Gastroesophageal sphincter (tissue), 4 donors: Measurements from ENCODE around the gene ZNF222. TPM values are rescaled to one million over a fixed set of nuclear protein-coding genes. Genes with fewer than 3 reads are reported as not detected.
A peak's percentile ranks its signal among the peaks of the same experiment; 100 is the strongest.

ENCODE experiments used
- ATAC-seq: fragments of 150-250 bp; one replicate; pipeline ENCODE4 v1.9.1; 2016; ENCODE audit warnings: mild to moderate bottlenecking, moderate library complexity
- H3K27ac ChIP-seq, 4 donors: fragments of 200-600 bp; sonication (generic) in 3 of 4; 1 replicate in 3 of 4; 2 replicates in 1 of 4; pipeline ENCODE4 v1.5.1; 2016 to 2019
- H3K27me3 ChIP-seq: fragments of 200-600 bp; sonication (generic); one replicate; pipeline ENCODE4 v1.5.1; 2019
- H3K36me3 ChIP-seq, 2 donors: fragments of 200-600 bp; sonication (generic); one replicate each; pipeline ENCODE4 v1.5.1; 2019; ENCODE audit warnings: control low read depth in 1 of 2
- H3K4me1 ChIP-seq, 3 donors: fragments of 200-600 bp; sonication (generic); 1 replicate in 2 of 3; 2 replicates in 1 of 3; pipeline ENCODE4 v1.5.1; 2016 to 2019; ENCODE audit warnings: control low read depth in 2 of 3
- H3K4me3 ChIP-seq, 2 donors: fragments of 200-600 bp; sonication (generic); one replicate each; pipeline ENCODE4 v1.5.1; 2019; ENCODE audit warnings: mild to moderate bottlenecking in 1 of 2, moderate library complexity in 1 of 2
- H3K9me3 ChIP-seq, 3 donors: fragments of 200-600 bp; sonication (generic); one replicate each; pipeline ENCODE4 v1.5.1; 2017 to 2019; ENCODE audit warnings: control low read depth in 2 of 3
- CTCF ChIP-seq, 4 experiments: fragments of 200-600 bp in 2 of 4; fragments of 450-650 bp in 2 of 4; sonication (generic) in 1 of 4; IDR thresholded peaks; one replicate each; pipeline ENCODE4 v1.5.1; 2017 to 2019; ENCODE audit warnings: antibody characterized with exemption in 4 of 4, mild to moderate bottlenecking in 2 of 4, moderate library complexity in 2 of 4
- EP300 ChIP-seq: sonication (generic); formaldehyde crosslinking; IDR thresholded peaks from one replicate; pipeline ENCODE4 v1.6.1; 2017; ENCODE audit warnings: antibody characterized with exemption, mild to moderate bottlenecking
- POLR2A ChIP-seq, 2 donors: fragments of 450-650 bp; IDR thresholded peaks; one replicate each; pipeline ENCODE4 v1.6.1; 2017; ENCODE audit warnings: antibody characterized with exemption in 2 of 2, mild to moderate bottlenecking in 2 of 2, moderate library complexity in 1 of 2
- POLR2AphosphoS5 ChIP-seq: sonication (generic); formaldehyde crosslinking; IDR thresholded peaks from one replicate; pipeline ENCODE4 v1.6.1; 2017; ENCODE audit warnings: antibody characterized with exemption
- WGBS, 2 donors: methylation state at CpG; one replicate each; pipeline ENCODE4 v1.1.5; 2018; ENCODE audit warnings: low coverage in 1 of 2; 5-methylcytosine and 5-hydroxymethylcytosine counted together
- total RNA-seq, 4 donors: library from RNA; depleted of rRNA; stranded (reverse); fragments of >200 nt; gene quantifications; one replicate each; pipeline ENCODE4 v1.1.0, GENCODE V29; 2016

Gene ZNF222
- total RNA-seq, 4 donors from 2014 or later, result 2.0 to 4.9 (median 2.5) TPM

- peaks cover 4 to 53% of the 10 kb centered on the region in 2 donors for H3K36me3 ChIP-seq
- H3K4me1 ChIP-seq, result peaks cover 0 to 7% (median 0%) of the 10 kb centered on the region in 3 donors
- H3K27ac ChIP-seq, result no peak overlapping the region
- H3K9me3 ChIP-seq, result peaks cover 0 to 36% (median 0%) of the 10 kb centered on the region in 3 donors
- H3K4me3 ChIP-seq, result no peak overlapping the region
- TF ChIP-seq EP300, result no peak
- TF ChIP-seq POLR2AphosphoS5, result no peak
- TF ChIP-seq CTCF (IDR thresholded peaks at IDR 0.05), result no peak
- no peak for TF ChIP-seq POLR2A (IDR thresholded peaks at IDR 0.05)
- no peaks in the 10 kb centered on the region for H3K27me3 ChIP-seq
- no peak for ATAC-seq
- WGBS, 2 donors, result 86 to 96% methylated on average over 4 to 9 of the region's 10 CpGs
Observed at GRCh38 chr19:43997631-43998290, 27.4 kb upstream of the ZNF222 start.

- peaks cover 0 to 23% of the 10 kb centered on the region in 2 donors for H3K36me3 ChIP-seq
- TF ChIP-seq CTCF (IDR thresholded peaks at IDR 0.05) (no peak), EP300 (no peak), POLR2A (IDR thresholded peaks at IDR 0.05) (no peak), POLR2AphosphoS5 (no peak)
- ATAC-seq, result no peak
- H3K27ac ChIP-seq, result peak overlapping the region; percentile 8 to 84 (median 83)
- no peaks in the 10 kb centered on the region for H3K27me3 ChIP-seq
- H3K4me3 ChIP-seq, result peak overlapping the region; percentile 67 to 74
- H3K9me3 ChIP-seq, result peaks cover 0 to 38% (median 0%) of the 10 kb centered on the region in 3 donors
- H3K4me1 ChIP-seq, result peaks cover 0 to 20% (median 0%) of the 10 kb centered on the region in 3 donors
- 11 to 18% methylated on average over 5 to 8 of the region's 8 CpGs for WGBS, 2 donors
Observed at GRCh38 chr19:44002212-44002565, 23.0 kb upstream of the ZNF222 start.

- TF ChIP-seq EP300 (no peak), POLR2A (IDR thresholded peaks at IDR 0.05) (no peak), CTCF (IDR thresholded peaks at IDR 0.05) (no peak), POLR2AphosphoS5 (peak; percentile 75)
- Histone ChIP-seq H3K27me3 (no peaks in the 10 kb centered on the region), H3K36me3 (peaks cover 0 to 23% of the 10 kb centered on the region in 2 donors), H3K4me1 (peaks cover 0 to 20% (median 0%) of the 10 kb centered on the region in 3 donors), H3K4me3 (peak within 1 kb of the TSS; percentile 67 to 74), H3K9me3 (peaks cover 0 to 38% (median 0%) of the 10 kb centered on the region in 3 donors), H3K27ac (peak within 1 kb of the TSS; percentile 8 to 84 (median 83))
- WGBS, 2 donors, result 0 to 2% methylated on average over 7 to 9 of the region's 48 CpGs
- ATAC-seq, result peak; percentile 100
Observed at GRCh38 chr19:44002566-44003460, 22.4 kb upstream of the ZNF222 start, which contains the start of gene ZNF230. TSS of gene ZNF230 (plus strand) at chr19:44002957. CDS start at chr19:44007079, 4,122 bp downstream.

- 2 to 3% methylated on average over 7 to 10 of the region's 15 CpGs for WGBS, 2 donors
- Histone ChIP-seq H3K4me1 (peaks cover 0 to 20% (median 0%) of the 10 kb centered on the region in 3 donors), H3K4me3 (peak overlapping the region; percentile 67 to 74), H3K27ac (peak overlapping the region in 3 of 4 donors; percentile 82 to 84 (median 84)), H3K36me3 (peaks cover 0 to 28% of the 10 kb centered on the region in 2 donors), H3K9me3 (peaks cover 0 to 38% (median 0%) of the 10 kb centered on the region in 3 donors), H3K27me3 (no peaks in the 10 kb centered on the region)
- TF ChIP-seq POLR2AphosphoS5, result no peak
- no peak for TF ChIP-seq POLR2A (IDR thresholded peaks at IDR 0.05)
- no peak for TF ChIP-seq EP300
- TF ChIP-seq CTCF (IDR thresholded peaks at IDR 0.05), result no peak
- peak; percentile 19 for ATAC-seq
Observed at GRCh38 chr19:44003461-44004009, 21.6 kb upstream of the ZNF222 start.
